K562 (cell line): ENCODE data around the gene KLHL18. TPM values are rescaled to one million over a fixed set of nuclear protein-coding genes. Genes with fewer than 3 reads are reported as not detected.
"Not testable (repeated sequence)": the region's sequence is repeated elsewhere in the genome, so short reads cannot be mapped to it uniquely, and the experiment has no call there.

Source experiments
- ATAC-seq: fragments of 200-7000 bp; cut with Tn5 transposase; 3 replicates; pipeline ENCODE4 v1.9.1; 2020; ENCODE audit warnings: moderate library complexity
- BruUV-seq: library from RNA; stranded (reverse); fragments of 400-500 nt; replicated peaks from 2 replicates; lab custom pipeline; 2021; lab: Mats Ljungman, UMichigan
- CTCF ChIA-PET: fragments of 300-600 bp; formaldehyde crosslinking; extraction: SDS; loops from one replicate; lab custom pipeline; 2021; ENCODE audit warnings: low intra/inter-chr PET ratio; lab: Yijun Ruan, JAX
- POLR2A ChIA-PET: fragments of 300-600, 350-650 bp; sonication (Branson Sonifier 250); formaldehyde crosslinking; extraction: SDS; loops from one replicate; lab custom pipeline; 2021; ENCODE audit warnings: antibody characterized with exemption, inconsistent platforms; lab: Yijun Ruan, JAX
- DNase-seq, 4 experiments: peaks; one replicate each; pipeline versions ENCODE4 v3.0.0 to v3.0.0-alpha.2; 2011 to 2018; ENCODE audit warnings: low spot score in 3 of 4, mixed read lengths in 3 of 4; ENCODE audit errors: extremely low read depth in 1 of 4
- FAIRE-seq: peaks from 2 replicates; lab custom pipeline; 2011; peaks lifted over from hg19 to GRCh38; lab: Jason Lieb, UNC
- H2AFZ ChIP-seq: 2 replicates; pipeline ENCODE4 v1.6.0; 2011; ENCODE audit warnings: low read depth, low read length, control low read depth, inconsistent platforms
- H3K27ac ChIP-seq: fragments of 200-600 bp; 3 replicates; pipeline ENCODE4 v1.8.0; 2011; ENCODE audit warnings: low read depth, mild to moderate bottlenecking, control low read depth, inconsistent platforms, low read length, moderate library complexity, mixed read lengths; ENCODE audit errors: extremely low read depth
- H3K27me3 ChIP-seq, 2 experiments: fragments of 300-600 bp in 1 of 2; 2 replicates in 1 of 2; 3 replicates in 1 of 2; pipeline versions ENCODE4 v1.6.0 to v1.8.0; 2011; ENCODE audit warnings: inconsistent platforms in 2 of 2, low read length in 2 of 2, mild to moderate bottlenecking in 1 of 2, mixed read lengths in 1 of 2, moderate library complexity in 1 of 2; ENCODE audit not compliant: control insufficient read depth in 2 of 2, insufficient read depth in 2 of 2
- H3K36me3 ChIP-seq: fragments of 300-600 bp; 3 replicates; pipeline ENCODE4 v1.8.0; 2011; ENCODE audit warnings: mild to moderate bottlenecking, low read length, inconsistent platforms; ENCODE audit not compliant: control insufficient read depth, insufficient read depth
- H3K4me1 ChIP-seq, 2 experiments: fragments of 200-600 bp in 1 of 2; replicated peaks in 1 of 2; 2 replicates in 1 of 2; 3 replicates in 1 of 2; pipeline versions ENCODE4 v1.5.1 to v1.8.0; 2011; ENCODE audit warnings: inconsistent platforms in 2 of 2, low read length in 2 of 2, mild to moderate bottlenecking in 1 of 2, mixed read lengths in 1 of 2, moderate library complexity in 1 of 2; ENCODE audit not compliant: control insufficient read depth in 2 of 2, insufficient read depth in 2 of 2
- H3K4me2 ChIP-seq: 2 replicates; pipeline ENCODE4 v1.6.1; 2011; ENCODE audit warnings: low read length, control low read depth, inconsistent platforms, mixed read lengths; ENCODE audit not compliant: insufficient read depth
- H3K4me3 ChIP-seq: fragments of 200-600 bp; sonication (generic), shearing (Covaris generic); 2 replicates; pipeline ENCODE4 v1.5.1; 2016; ENCODE audit warnings: control low read depth, inconsistent platforms
- H3K79me2 ChIP-seq: fragments of 200-600 bp; 3 replicates; pipeline ENCODE4 v1.8.0; 2011; ENCODE audit warnings: low read length, inconsistent platforms; ENCODE audit not compliant: control insufficient read depth, insufficient read depth
- H3K9ac ChIP-seq, 2 experiments: 2 replicates each; pipeline versions ENCODE4 v1.6.0 to v1.6.1; 2011; ENCODE audit warnings: low read depth in 2 of 2, low read length in 2 of 2, control low read depth in 1 of 2, inconsistent platforms in 1 of 2, mild to moderate bottlenecking in 1 of 2, mixed read lengths in 1 of 2; ENCODE audit not compliant: insufficient read depth in 1 of 2
- H3K9me1 ChIP-seq: one replicate; pipeline ENCODE4 v1.6.0; 2011; ENCODE audit warnings: inconsistent platforms, mild to moderate bottlenecking, low read length, moderate library complexity; ENCODE audit not compliant: control insufficient read depth, insufficient read depth
- H3K9me3 ChIP-seq: replicated peaks from 2 replicates; pipeline ENCODE4 v1.5.1; 2011; ENCODE audit warnings: low read depth, low read length, inconsistent platforms; ENCODE audit not compliant: control insufficient read depth, insufficient read depth
- H4K20me1 ChIP-seq: replicated peaks from 2 replicates; pipeline ENCODE4 v1.6.1; 2011; ENCODE audit warnings: low read length, inconsistent platforms, mixed read lengths; ENCODE audit not compliant: control insufficient read depth, insufficient read depth
- ARID1B ChIP-seq: fragments of 450-650 bp; IDR thresholded peaks from 2 replicates; pipeline ENCODE4 v1.6.1; 2016; ENCODE audit warnings: antibody characterized with exemption, mild to moderate bottlenecking, inconsistent platforms
- CBX1 ChIP-seq: sonication (generic); IDR thresholded peaks from 2 replicates; pipeline ENCODE4 v1.6.1; 2016; ENCODE audit warnings: antibody characterized with exemption, low read depth, mild to moderate bottlenecking
- CBX3 ChIP-seq, 2 experiments: IDR thresholded peaks; 1 replicate in 1 of 2; 2 replicates in 1 of 2; pipeline ENCODE4 v1.6.1; 2012; ENCODE audit warnings: inconsistent platforms in 2 of 2, low read length in 2 of 2, borderline replicate concordance in 1 of 2, control low read depth in 1 of 2
- CBX5 ChIP-seq: IDR thresholded peaks from 2 replicates; pipeline ENCODE4 v1.6.1; 2014; ENCODE audit warnings: low read depth, borderline replicate concordance
- CC2D1A ChIP-seq: fragments of 450-650 bp; IDR thresholded peaks from 2 replicates; pipeline ENCODE4 v1.6.1; 2017; ENCODE audit warnings: mild to moderate bottlenecking
- DPF2 ChIP-seq: fragments of 450-650 bp; IDR thresholded peaks from 2 replicates; pipeline ENCODE4 v1.6.1; 2016
- MYBL2 ChIP-seq, 2 experiments: fragments of 450-650 bp in 1 of 2; sonication (generic) in 1 of 2; formaldehyde crosslinking in 1 of 2; IDR thresholded peaks; 2 replicates each; pipeline versions ENCODE4 v1.6.1 to v1.8.1; 2017 to 2022; ENCODE audit warnings: borderline replicate concordance in 1 of 2, inconsistent platforms in 1 of 2, low read depth in 1 of 2, mild to moderate bottlenecking in 1 of 2, missing genetic modification reagents in 1 of 2, moderate library complexity in 1 of 2
- SMARCE1 ChIP-seq: fragments of 450-650 bp; IDR thresholded peaks from 2 replicates; pipeline ENCODE4 v1.7.1; 2016; ENCODE audit warnings: mild to moderate bottlenecking
- TRIM24 ChIP-seq, 2 experiments: fragments of 450-650 bp; IDR thresholded peaks; 2 replicates each; pipeline ENCODE4 v1.6.1; 2016
- TRIM28 ChIP-seq: fragments of 450-650 bp; IDR thresholded peaks from 2 replicates; pipeline ENCODE4 v1.6.1; 2017
- XRCC3 ChIP-seq: fragments of 450-650 bp; IDR thresholded peaks from 2 replicates; pipeline ENCODE4 v1.6.1; 2017; ENCODE audit warnings: mild to moderate bottlenecking, moderate library complexity
- ZEB2 ChIP-seq: fragments of 450-650 bp; IDR thresholded peaks from 2 replicates; pipeline ENCODE4 v1.6.1; 2016
- WGBS: fragments of 100-300 bp; shearing (Covaris generic); methylation state at CpG from one replicate; pipeline ENCODE4 v1.1.6; 2016; ENCODE audit warnings: low coverage, mixed read lengths; ENCODE audit not compliant: insufficient coverage; ENCODE audit errors: missing lambda C conversion rate; 5-methylcytosine and 5-hydroxymethylcytosine counted together
- in situ Hi-C: fragments of 300-500 bp; cut with MboI; formaldehyde crosslinking; loops from 4 replicates; pipeline ENCODE4 v1.15.0; 2018; ENCODE audit warnings: inconsistent platforms, mixed read lengths
- intact Hi-C: fragments of 100-400 bp; cut with micrococcal nuclease; formaldehyde crosslinking; loops from 2 replicates; pipeline ENCODE4 v1.14.2; 2022
- polyA plus RNA-seq, 8 experiments: library from polyadenylated mRNA; depleted of rRNA in 4 of 8; stranded (reverse) in 5 of 8; unstranded in 3 of 8; fragments of >200 nt; fragmentation: Nextera tagmentation in 2 of 8; fragmentation: Illumina TruSeq in 1 of 8; extraction: Ambion mirVana in 2 of 8; extraction: Trizol in 1 of 8; gene quantifications; 2 replicates each; pipeline versions ENCODE4 v1.2.1 to v1.2.3, GENCODE V29; 2011 to 2014; ENCODE audit warnings: inconsistent platforms in 1 of 8, missing spikeins in 1 of 8
- total RNA-seq, 7 experiments: library from RNA; depleted of rRNA in 6 of 7; stranded (reverse); fragments of >200 nt in 6 of 7; fragmentation: Illumina TruSeq in 2 of 7; extraction: Trizol in 2 of 7; gene quantifications; 2 replicates each; pipeline versions ENCODE4 v1.2.1 to v1.2.3, GENCODE V29; 2011 to 2021; ENCODE audit warnings: low replicate concordance in 1 of 7
- TF ChIP-seq, protein P1 (sequence below): fragments of 450-650 bp; IDR thresholded peaks from 2 replicates; pipeline ENCODE4 v1.6.1; 2018; ENCODE audit warnings: mild to moderate bottlenecking, low read depth; ENCODE audit not compliant: partially characterized antibody
- TF ChIP-seq, protein P2 (sequence below), 2 experiments: fragments of 450-650 bp in 1 of 2; sonication (generic) in 1 of 2; formaldehyde crosslinking in 1 of 2; IDR thresholded peaks in 1 of 2; conservative IDR thresholded peaks in 1 of 2; 2 replicates each; pipeline versions ENCODE4 v1.6.1 to v1.8.1; 2016 to 2023; ENCODE audit warnings: mild to moderate bottlenecking in 2 of 2, moderate library complexity in 2 of 2, inconsistent platforms in 1 of 2, missing genetic modification reagents in 1 of 2

The KLHL18 gene
- total and polyA plus RNA-seq, 9 of the 15 experiments (the other 6 are each of a cell fraction or from before 2014, with no cell fraction given), result 26.7 to 97.5 (median 48.7) TPM

DNA sequence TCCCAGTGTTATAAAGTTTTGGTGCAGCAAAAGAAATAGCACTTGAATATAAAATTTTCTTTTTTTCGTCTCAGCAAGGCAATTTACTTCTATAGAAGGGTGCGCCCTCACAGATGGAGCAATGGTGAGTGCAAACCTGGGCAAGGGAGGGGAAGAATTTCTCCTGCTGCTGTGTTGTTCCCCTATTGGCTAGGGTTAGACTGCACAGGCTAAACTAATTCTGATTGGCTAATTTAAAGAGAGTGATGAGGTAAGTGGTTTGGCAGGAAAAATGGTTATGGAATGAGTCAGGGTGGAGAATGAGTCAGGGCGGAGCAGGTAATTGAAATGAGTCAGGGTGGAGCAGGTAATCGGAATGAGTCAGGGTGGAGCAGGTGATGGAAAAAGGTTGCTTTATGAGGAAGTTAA is 77.4 kb downstream of the KLHL18 start:
- POLR2A ChIA-PET; DNase-seq; intact Hi-C loops; BruUV-seq; H3K36me3 ChIP-seq; ATAC-seq; CTCF ChIA-PET; H3K79me2 ChIP-seq; FAIRE-seq; H3K4me1 ChIP-seq; H2AFZ ChIP-seq; H3K9me1 ChIP-seq; in situ Hi-C loops; H3K9me3 ChIP-seq; H3K27me3 ChIP-seq; H3K27ac ChIP-seq; H3K9ac ChIP-seq; H4K20me1 ChIP-seq; H3K4me3 ChIP-seq; H3K4me2 ChIP-seq; TF ChIP-seq MYBL2 (CRISPR knock-in tag; IDR thresholded peaks at IDR 0.05; ENCODE audit: borderline replicate concordance): not testable (repeated sequence)
- peak; percentile 32; the same call in 1 of the 2 replicates for TF ChIP-seq CBX5
- peak; percentile 64 for TF ChIP-seq MYBL2 (IDR thresholded peaks at IDR 0.05; ENCODE audit: low read depth)
- peak; percentile 80 for TF ChIP-seq ZEB2
- TF ChIP-seq, protein P1, sequence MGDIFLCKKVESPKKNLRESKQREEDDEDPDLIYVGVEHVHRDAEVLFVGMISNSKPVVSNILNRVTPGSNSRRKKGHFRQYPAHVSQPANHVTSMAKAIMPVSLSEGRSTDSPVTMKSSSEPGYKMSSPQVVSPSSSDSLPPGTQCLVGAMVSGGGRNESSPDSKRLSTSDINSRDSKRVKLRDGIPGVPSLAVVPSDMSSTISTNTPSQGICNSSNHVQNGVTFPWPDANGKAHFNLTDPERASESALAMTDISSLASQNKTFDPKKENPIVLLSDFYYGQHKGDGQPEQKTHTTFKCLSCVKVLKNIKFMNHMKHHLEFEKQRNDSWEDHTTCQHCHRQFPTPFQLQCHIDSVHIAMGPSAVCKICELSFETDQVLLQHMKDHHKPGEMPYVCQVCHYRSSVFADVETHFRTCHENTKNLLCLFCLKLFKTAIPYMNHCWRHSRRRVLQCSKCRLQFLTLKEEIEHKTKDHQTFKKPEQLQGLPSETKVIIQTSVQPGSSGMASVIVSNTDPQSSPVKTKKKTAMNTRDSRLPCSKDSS, result peak; percentile 96
- peak; percentile 26; the same call in 1 of the 2 replicates for TF ChIP-seq ARID1B
- peak; percentile 70; the same call in 1 of the 2 replicates for TF ChIP-seq XRCC3
- 0 out of 2 replicates have a peak, but pooled peaks have one; percentile 18 for TF ChIP-seq SMARCE1
- TF ChIP-seq TRIM24 (IDR thresholded peaks at IDR 0.05), result peak; percentile 44 to 81; a peak in 2 of 4 replicates
- TF ChIP-seq, protein P2, sequence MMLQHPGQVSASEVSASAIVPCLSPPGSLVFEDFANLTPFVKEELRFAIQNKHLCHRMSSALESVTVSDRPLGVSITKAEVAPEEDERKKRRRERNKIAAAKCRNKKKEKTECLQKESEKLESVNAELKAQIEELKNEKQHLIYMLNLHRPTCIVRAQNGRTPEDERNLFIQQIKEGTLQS (IDR thresholded peaks at IDR 0.05), result peak; percentile 83
- TF ChIP-seq, protein P2 (CRISPR knock-in tag; conservative IDR thresholded peaks at IDR 0.05), result not testable (repeated sequence)
- TF ChIP-seq TRIM28, result peak; percentile 91
- 0 out of 2 replicates have a peak, but pooled peaks have one; percentile 24 for TF ChIP-seq DPF2
- peak; percentile 28; the same call in 1 of the 2 replicates for TF ChIP-seq CBX1
- TF ChIP-seq CC2D1A, result peak; percentile 27; the same call in 1 of the 2 replicates
- TF ChIP-seq CBX3 (IDR thresholded peaks at IDR 0.05; ENCODE audit: borderline replicate concordance in 1 of 2, low read length in 2 of 2), result peak in 1 of 2 experiments; percentile 96; a peak in 2 of 3 replicates
- 38% methylated on average over 4 of the region's 4 CpGs for WGBS
